ENCODE measurements around the gene TEAD1. TPM values are rescaled to one million over a fixed set of nuclear protein-coding genes. Genes with fewer than 3 reads are reported as not detected.
A peak's percentile ranks its signal among the peaks of the same experiment; 100 is the strongest.

The TEAD1 gene
- total and polyA plus RNA-seq, 9 of the 15 experiments (the other 6 are each of a cell fraction or from before 2014, with no cell fraction given) = 1.7 to 17.7 (median 10.8) TPM

DNA sequence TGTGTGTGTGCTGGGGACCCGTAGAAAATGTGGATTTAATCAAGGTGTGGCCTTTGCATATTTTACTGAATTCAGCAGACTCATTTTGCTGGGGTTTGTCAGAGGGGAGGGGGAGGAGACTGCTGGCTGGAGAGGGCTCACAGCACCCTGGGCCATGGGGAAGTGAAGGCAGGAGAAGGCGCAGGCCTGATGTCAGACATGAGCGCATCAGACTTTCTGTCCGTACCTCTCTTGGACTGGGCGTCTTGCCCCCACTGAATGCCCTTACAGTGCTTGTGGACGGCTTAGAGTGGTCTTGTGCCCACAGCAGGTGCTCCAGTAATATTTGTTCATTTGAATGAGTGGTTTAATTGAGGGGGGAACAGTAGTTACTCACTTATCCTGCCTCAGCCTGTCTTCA is 75.2 kb downstream of the TEAD1 start:
- no peaks in the 10 kb centered on the region for H3K9me3 ChIP-seq (replicated peaks; ENCODE audit: control insufficient read depth, insufficient read depth, low read depth, low read length)
- no peak overlapping the region for H2AFZ ChIP-seq (ENCODE audit: low read depth, low read length)
- ATAC-seq (no peak), DNase-seq (ENCODE audit: extremely low read depth in 1 of 4, low spot score in 3 of 4) (no peak), FAIRE-seq (no peak)
- in situ Hi-C loops (cut with MboI) = no loop called here
- H3K4me1 ChIP-seq (replicated peaks in 1 of 2; ENCODE audit: control insufficient read depth in 2 of 2, insufficient read depth in 2 of 2, low read length in 2 of 2) = peaks cover 15 to 19% of the 10 kb centered on the region in 2 experiments
- H3K4me3 ChIP-seq = no peak overlapping the region
- no peak overlapping the region for H3K27ac ChIP-seq (ENCODE audit: extremely low read depth, low read depth, low read length)
- TF ChIP-seq ZEB2 (IDR thresholded peaks at IDR 0.05) = no peak
- TF ChIP-seq ZNF253 (CRISPR knock-in tag; conservative IDR thresholded peaks at IDR 0.05) = no peak
- TF ChIP-seq, protein P1, sequence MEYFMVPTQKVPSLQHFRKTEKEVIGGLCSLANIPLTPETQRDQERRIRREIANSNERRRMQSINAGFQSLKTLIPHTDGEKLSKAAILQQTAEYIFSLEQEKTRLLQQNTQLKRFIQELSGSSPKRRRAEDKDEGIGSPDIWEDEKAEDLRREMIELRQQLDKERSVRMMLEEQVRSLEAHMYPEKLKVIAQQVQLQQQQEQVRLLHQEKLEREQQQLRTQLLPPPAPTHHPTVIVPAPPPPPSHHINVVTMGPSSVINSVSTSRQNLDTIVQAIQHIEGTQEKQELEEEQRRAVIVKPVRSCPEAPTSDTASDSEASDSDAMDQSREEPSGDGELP (CRISPR knock-in tag; IDR thresholded peaks at IDR 0.05; ENCODE audit: borderline replicate concordance) = no peak
- no peak for TF ChIP-seq PHF21A (IDR thresholded peaks at IDR 0.05; ENCODE audit: borderline replicate concordance, low read depth)
- H3K36me3 ChIP-seq (ENCODE audit: control insufficient read depth, insufficient read depth, low read length) = no peaks in the 10 kb centered on the region
- H4K20me1 ChIP-seq (replicated peaks; ENCODE audit: control insufficient read depth, insufficient read depth, low read length) = no peaks in the 10 kb centered on the region; the same call in 1 of the 2 replicates
- H3K79me2 ChIP-seq (ENCODE audit: control insufficient read depth, insufficient read depth, low read length) = peaks cover 8% of the 10 kb centered on the region; the same call in 1 of the 3 replicates
- 78% methylated on average over 6 of the region's 6 CpGs for WGBS (ENCODE audit: insufficient coverage, low coverage, missing lambda C conversion rate)
- H3K27me3 ChIP-seq (ENCODE audit: control insufficient read depth in 2 of 2, insufficient read depth in 2 of 2, low read length in 2 of 2) = no peaks in the 10 kb centered on the region
- H3K4me2 ChIP-seq (ENCODE audit: insufficient read depth, low read length) = no peak overlapping the region
- BruUV-seq (replicated peaks) = no TSS peak
- intact Hi-C loops (cut with micrococcal nuclease) = no loop called here
- POLR2A ChIA-PET = no interaction called here
- CTCF ChIA-PET (ENCODE audit: low intra/inter-chr PET ratio) = no interaction called here
- no peaks in the 10 kb centered on the region for H3K9me1 ChIP-seq (ENCODE audit: control insufficient read depth, insufficient read depth, low read length)
- H3K9ac ChIP-seq (ENCODE audit: insufficient read depth in 1 of 2, low read depth in 2 of 2, low read length in 2 of 2) = peak overlapping the region in 1 of 2 experiments; percentile 76; a peak in 1 of 4 replicates

DNA sequence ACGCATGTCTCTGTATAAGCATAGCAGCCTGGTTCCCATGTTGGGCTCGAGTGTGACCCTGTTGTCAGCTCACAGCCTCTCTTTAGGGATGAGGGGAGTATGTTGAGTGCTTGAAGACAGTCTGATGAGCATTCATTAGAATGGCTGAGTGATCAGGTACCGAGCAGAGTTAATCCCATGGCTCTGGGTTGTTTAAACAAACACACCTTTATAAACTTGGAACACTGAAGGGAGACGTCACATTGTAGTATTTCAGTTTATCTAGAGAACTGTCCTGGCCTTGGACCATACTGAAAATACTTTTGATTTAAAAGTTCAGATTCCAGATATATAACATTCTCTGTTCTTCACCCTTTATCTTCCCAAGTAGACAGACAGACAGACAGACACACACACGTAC is 76.0 kb downstream of the TEAD1 start:
- Histone ChIP-seq H3K4me1 (replicated peaks in 1 of 2; ENCODE audit: control insufficient read depth in 2 of 2, insufficient read depth in 2 of 2, low read length in 2 of 2) (peaks cover 10 to 15% of the 10 kb centered on the region in 2 experiments), H4K20me1 (replicated peaks; ENCODE audit: control insufficient read depth, insufficient read depth, low read length) (no peaks in the 10 kb centered on the region; the same call in 1 of the 2 replicates), H3K9me1 (ENCODE audit: control insufficient read depth, insufficient read depth, low read length) (no peaks in the 10 kb centered on the region), H3K27me3 (ENCODE audit: control insufficient read depth in 2 of 2, insufficient read depth in 2 of 2, low read length in 2 of 2) (no peaks in the 10 kb centered on the region), H3K36me3 (ENCODE audit: control insufficient read depth, insufficient read depth, low read length) (no peaks in the 10 kb centered on the region), H3K79me2 (ENCODE audit: control insufficient read depth, insufficient read depth, low read length) (peaks cover 9% of the 10 kb centered on the region; the same call in 1 of the 3 replicates), H3K4me2 (ENCODE audit: insufficient read depth, low read length) (no peak overlapping the region), H3K4me3 (no peak overlapping the region), H3K9ac (ENCODE audit: insufficient read depth in 1 of 2, low read depth in 2 of 2, low read length in 2 of 2) (no peak overlapping the region), H3K27ac (ENCODE audit: extremely low read depth, low read depth, low read length) (no peak overlapping the region), H2AFZ (ENCODE audit: low read depth, low read length) (no peak overlapping the region), H3K9me3 (replicated peaks; ENCODE audit: control insufficient read depth, insufficient read depth, low read depth, low read length) (no peaks in the 10 kb centered on the region)
- WGBS (ENCODE audit: insufficient coverage, low coverage, missing lambda C conversion rate) = 59% methylated on average over 5 of the region's 5 CpGs
- TF ChIP-seq, protein P2, sequence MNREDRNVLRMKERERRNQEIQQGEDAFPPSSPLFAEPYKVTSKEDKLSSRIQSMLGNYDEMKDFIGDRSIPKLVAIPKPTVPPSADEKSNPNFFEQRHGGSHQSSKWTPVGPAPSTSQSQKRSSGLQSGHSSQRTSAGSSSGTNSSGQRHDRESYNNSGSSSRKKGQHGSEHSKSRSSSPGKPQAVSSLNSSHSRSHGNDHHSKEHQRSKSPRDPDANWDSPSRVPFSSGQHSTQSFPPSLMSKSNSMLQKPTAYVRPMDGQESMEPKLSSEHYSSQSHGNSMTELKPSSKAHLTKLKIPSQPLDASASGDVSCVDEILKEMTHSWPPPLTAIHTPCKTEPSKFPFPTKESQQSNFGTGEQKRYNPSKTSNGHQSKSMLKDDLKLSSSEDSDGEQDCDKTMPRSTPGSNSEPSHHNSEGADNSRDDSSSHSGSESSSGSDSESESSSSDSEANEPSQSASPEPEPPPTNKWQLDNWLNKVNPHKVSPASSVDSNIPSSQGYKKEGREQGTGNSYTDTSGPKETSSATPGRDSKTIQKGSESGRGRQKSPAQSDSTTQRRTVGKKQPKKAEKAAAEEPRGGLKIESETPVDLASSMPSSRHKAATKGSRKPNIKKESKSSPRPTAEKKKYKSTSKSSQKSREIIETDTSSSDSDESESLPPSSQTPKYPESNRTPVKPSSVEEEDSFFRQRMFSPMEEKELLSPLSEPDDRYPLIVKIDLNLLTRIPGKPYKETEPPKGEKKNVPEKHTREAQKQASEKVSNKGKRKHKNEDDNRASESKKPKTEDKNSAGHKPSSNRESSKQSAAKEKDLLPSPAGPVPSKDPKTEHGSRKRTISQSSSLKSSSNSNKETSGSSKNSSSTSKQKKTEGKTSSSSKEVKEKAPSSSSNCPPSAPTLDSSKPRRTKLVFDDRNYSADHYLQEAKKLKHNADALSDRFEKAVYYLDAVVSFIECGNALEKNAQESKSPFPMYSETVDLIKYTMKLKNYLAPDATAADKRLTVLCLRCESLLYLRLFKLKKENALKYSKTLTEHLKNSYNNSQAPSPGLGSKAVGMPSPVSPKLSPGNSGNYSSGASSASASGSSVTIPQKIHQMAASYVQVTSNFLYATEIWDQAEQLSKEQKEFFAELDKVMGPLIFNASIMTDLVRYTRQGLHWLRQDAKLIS (CRISPR knock-in tag; IDR thresholded peaks at IDR 0.05) = no peak
- TF ChIP-seq NRF1 (conservative IDR thresholded peaks at IDR 0.05 in 1 of 2, IDR thresholded peaks at IDR 0.05 in 1 of 2) (no peak), TFAM (CRISPR knock-in tag; conservative IDR thresholded peaks at IDR 0.05) (no peak), SMARCC2 (IDR thresholded peaks at IDR 0.05; ENCODE audit: low read depth) (no peak)
- CTCF ChIA-PET (ENCODE audit: low intra/inter-chr PET ratio) = no interaction called here
- no TSS peak for BruUV-seq (replicated peaks)
- POLR2A ChIA-PET = no interaction called here
- intact Hi-C loops (cut with micrococcal nuclease) (no loop called here), in situ Hi-C loops (cut with MboI) (no loop called here)
- ATAC-seq (no peak), DNase-seq (ENCODE audit: extremely low read depth in 1 of 4, low spot score in 3 of 4) (no peak), FAIRE-seq (no peak)
